Esophagus mucosa (tissue), 1 donor: ENCODE measurements around the gene DIO1. TPM values are rescaled to one million over a fixed set of nuclear protein-coding genes. Genes with fewer than 3 reads are reported as not detected.
A peak's percentile ranks its signal among the peaks of the same experiment; 100 is the strongest.
"Not testable (repeated sequence)": the region's sequence is repeated elsewhere in the genome, so short reads cannot be mapped to it uniquely, and the experiment has no call there.

Experiments
- ATAC-seq: fragments of 200-7000 bp; cut with Tn5 transposase; one replicate; pipeline ENCODE4 v1.9.1; 2020
- total RNA-seq: library from RNA; stranded (reverse); gene quantifications from one replicate; pipeline ENCODE4 v1.2.4, GENCODE V29; 2023
- donor health status: DM: yes; HTN: yes; CAD: no.

The DIO1 gene
- total RNA-seq = not detected

- no peak for ATAC-seq
Observed at GRCh38 chr1:53893999-53894636, at the start of gene DIO1. DIO1 (plus strand) TSS chr1:53894187; CDS start chr1:53894211, 24 bp downstream.

GRCh38 chr1:53847980-53848379 lies 46.0 kb upstream of the DIO1 start:
- no peak for ATAC-seq

DNA sequence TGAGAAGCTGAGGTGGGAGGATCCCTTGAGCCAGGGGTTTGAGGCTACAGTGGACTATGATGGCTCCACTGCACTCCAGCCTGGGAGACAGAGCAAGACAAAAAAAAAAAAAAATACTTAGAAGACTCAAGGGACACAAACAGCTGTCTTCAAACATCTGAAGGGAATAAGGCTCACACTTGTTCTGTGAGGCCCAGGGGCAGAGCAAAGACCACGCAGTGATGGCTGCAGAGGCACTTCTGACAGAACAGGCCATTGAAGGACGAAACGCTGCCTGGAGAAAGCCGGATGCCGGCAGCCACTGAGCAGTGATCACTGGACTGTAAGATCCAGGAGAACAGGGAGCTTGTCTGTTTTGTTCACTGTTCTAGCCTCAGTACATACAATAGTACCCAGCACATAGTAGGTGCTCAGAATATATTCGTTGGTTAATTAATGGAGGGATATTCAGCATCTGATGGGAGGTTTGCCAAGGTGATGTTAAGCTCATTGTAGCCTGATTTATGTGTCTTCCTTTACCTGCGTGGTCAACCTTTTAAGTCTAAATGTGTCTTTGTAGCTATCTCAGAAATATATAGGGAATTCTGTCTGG lies 43.8 kb upstream of the DIO1 start:
- ATAC-seq = no peak

GRCh38 chr1:53851571-53852285 lies 42.3 kb upstream of the DIO1 start:
- no peak for ATAC-seq

DNA sequence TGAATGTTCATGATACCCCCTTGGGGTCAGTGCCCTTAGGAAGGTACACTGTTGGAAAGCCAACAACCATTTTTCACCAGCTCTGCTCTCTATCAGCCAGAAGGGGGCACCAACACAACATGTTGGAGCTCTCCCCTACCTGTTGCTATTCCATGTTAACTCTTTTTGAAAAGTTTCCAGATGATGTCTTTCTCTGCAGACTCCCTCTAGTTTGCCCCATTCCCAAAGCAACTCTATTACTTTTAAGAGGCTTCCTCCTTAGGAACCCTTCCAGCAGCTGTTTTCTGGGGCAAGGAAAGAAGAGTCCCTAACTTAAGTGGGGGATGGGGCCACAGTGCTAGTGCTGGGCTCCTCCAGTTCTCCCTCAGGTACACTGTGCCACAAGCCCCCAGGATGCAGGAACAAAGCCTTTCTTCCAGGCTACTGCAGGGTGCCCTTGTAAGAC lies 33.0 kb upstream of the DIO1 start:
- peak; percentile 72 for ATAC-seq

DNA sequence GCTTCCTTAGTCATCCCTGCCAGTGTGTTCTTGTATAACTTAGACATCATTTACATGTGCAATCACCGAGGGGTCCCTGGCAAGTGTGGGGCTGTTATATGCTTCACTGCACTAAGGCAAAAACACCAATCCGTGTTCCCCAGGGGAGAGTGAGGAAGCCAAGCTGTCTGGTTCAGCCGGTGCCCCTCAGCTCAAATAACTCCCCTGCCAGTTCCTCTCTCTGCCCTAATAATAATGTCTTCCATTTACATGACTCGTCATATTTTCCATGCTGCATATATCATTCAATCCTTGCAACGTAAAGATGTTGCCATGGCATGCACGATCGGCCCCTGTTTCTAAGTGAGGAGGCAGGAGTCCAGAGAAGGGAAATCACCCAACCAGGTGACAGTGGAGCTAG lies 31.5 kb upstream of the DIO1 start:
- ATAC-seq = no peak

DNA sequence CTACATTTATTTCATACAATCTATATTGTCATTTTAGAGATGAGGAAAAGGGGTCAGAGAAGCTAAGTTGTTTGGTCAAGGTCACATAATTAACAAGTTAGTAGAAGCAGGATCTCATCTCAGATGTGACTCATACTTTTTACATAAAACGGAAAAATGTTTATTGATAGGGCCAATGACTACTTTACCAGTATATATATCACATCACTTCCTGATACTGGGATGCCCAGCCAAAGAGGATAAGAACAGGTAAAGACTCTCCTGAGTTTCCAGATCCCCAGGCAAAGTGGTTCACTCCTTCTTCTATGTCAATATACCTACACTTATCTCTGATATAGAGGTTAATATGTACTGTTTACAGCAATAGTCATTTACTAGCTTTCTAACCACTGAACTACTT lies 25.4 kb upstream of the DIO1 start:
- no peak for ATAC-seq

DNA sequence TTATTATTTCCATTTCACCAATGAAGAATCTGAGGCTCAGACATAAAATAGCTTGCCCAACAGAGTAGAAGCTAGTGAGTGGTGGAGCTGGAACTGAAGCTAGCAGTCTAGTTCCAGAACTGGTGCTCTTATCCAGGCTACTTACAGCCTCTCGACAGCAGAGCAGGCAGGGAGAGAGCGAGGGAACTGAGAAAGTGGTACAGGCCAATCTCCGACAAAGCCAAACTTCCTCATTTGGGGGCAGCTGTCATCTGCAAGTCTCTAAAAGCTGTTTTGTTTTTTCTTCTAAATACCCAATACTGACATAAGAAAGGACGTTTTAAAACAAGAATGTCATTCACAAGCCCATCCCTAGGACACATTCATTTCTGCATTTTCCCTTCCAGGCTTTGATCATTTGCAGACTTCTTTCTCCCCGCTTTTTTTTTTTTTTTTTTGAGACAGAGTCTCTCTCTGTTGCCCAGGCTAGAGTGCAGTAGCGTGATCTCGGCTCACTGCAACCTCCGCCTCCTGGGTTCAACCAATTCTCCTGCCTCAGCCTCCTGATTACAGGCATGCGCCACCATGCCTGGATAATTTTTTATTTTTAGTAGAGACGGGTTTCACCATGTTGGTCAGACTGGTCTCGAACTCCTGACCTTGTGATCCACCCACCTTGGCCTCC lies 24.4 kb upstream of the DIO1 start:
- ATAC-seq = no peak

DNA sequence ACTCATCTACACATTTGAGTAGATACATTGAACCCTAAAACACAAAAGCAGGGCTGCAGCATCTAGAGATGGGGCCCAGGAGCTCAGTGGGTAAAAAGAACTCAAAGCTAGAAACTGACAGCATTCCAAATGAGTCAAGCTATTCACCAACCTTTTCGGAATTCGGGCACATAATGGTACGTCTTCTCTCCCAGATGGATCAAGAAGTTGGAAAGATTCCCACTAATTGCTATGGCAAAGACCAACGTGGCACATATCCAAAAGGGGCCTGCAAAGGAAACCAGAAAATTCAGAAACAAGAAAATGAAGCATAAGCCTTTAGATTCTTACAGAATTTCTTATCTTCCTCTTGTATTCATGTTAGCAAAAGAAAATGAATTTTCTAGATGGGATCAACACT lies 22.8 kb upstream of the DIO1 start:
- ATAC-seq = no peak

DNA sequence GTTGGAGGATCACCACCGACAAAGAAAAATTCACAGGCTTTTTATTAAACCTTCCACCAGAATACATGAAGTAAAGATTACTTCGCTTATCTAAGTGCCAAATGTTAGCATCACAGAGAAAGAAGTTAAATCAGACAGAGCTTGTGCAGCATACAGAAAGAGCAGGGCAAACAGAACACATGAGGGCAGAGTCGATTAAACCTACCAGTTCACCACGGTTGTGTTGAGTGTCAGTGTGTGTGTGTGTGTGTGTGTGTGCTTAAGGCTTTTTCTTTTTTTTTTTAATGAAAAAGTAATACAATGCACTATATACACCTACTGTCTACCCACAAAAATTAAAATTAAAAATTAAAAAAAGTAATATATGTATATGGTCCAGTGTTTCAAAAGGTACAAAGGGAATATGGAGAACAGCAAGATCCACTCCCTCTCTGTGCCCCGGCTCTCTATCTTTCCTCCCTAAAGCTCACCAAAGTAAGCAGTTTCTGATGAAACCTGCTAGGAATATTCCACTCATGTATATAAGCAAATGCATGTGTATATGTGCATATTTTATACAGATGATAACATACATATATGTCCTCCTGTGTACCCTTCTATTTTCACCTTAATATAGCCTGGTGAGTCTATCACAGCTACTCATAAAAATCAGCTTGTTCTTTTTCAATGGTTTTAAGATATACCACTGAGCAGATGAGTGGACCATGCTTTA lies 22.1 kb upstream of the DIO1 start:
- ATAC-seq = no peak

GRCh38 chr1:53875150-53875549 lies 18.8 kb upstream of the DIO1 start:
- not testable (repeated sequence) for ATAC-seq

- ATAC-seq = no peak
Observed at GRCh38 chr1:53878492-53879105, 15.4 kb upstream of the DIO1 start.

DNA sequence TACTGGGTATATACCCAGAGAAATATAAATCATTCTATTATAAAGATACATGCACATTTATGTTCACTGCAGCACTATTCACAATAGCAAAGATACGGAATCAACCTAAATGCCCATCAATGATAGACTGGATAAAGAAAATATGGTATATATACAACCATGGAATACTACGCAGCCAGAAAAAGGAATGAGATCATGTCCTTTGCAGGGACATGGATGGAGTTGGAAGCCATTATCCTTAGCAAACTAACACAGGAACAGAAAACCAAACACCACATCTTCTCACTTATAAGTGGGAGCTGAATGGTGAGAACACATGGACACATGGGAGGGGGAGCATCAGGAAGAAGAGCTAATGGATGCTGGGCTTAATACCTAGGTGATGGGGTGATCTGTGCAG lies 12.1 kb upstream of the DIO1 start:
- not testable (repeated sequence) for ATAC-seq

DNA sequence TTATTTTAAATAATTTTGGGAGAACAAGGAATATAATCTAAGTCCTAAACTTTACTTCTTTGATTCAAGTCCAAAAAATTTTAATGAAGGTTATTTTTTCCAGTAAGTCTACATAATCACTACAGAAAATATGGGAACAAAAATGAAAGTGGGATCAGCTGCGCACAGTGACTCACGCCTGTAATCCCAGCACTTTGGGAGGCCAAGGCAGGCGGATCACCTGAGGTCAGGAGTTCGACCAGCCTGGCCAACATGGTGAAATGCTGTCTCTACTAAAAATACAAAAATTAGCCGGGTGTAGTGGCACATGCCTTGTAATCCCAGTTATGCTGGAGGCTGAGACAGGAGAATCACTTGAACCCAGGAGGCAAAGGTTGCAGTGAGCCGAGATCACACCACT lies 10.4 kb upstream of the DIO1 start:
- not testable (repeated sequence) for ATAC-seq

- ATAC-seq = no peak
Observed at GRCh38 chr1:53888681-53889080, 5.3 kb upstream of the DIO1 start.

DNA sequence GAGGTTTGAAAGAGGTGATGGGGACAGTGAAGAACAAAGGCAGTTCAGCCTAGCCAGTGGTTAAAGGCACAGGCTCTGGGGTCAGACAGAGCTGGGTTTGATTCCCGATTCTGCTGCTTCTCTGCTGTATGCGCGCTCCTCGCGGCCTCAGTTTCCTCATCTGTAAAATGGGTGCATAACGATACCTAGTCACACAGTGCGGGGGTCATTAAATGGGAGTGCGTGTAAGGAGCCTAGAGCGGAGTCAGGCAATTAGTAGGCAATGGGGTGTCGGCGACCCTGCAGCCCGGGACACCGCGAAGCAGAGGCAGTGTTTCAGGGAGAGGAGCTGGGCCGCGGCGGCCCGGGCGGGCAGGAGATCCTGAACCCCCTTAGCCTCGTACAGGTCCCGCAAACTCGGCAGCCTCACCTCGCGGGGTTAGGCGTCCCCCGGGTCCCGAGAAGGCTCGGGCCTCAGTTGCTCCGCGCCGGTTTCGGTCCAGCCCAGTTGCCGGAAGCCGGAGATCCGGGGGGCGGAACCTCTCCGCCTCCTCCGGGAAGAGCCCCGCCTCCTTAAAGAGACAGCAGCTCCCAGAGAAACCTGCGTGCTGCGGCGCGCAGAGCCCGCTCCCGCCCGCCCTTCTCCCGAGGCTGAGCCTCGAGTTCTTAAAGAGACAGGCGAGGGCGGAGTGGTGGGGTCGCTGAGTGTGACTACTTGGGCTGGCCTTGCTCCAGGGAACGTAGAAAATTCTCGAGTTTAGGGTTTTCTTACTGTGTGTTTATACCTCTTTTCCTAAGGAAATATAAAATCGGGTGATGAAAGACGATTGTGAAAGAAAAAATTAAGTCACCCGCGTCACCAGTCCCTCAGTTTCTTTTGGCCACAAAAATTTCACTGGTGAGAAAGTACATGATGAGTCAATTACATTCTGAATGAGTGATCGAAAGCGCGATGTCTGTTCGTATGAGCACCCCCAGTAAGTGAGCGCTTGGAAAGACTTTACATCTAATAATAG lies 4.4 kb upstream of the DIO1 start, which contains the start of gene YIPF1:
YIPF1 (minus strand) TSS at position 494 of the 995 bp plus-strand sequence. CDS start 860 bp downstream, outside the sequence.
- peak; percentile 98 for ATAC-seq

GRCh38 chr1:53890522-53890941 lies 3.5 kb upstream of the DIO1 start:
- ATAC-seq = no peak

DNA sequence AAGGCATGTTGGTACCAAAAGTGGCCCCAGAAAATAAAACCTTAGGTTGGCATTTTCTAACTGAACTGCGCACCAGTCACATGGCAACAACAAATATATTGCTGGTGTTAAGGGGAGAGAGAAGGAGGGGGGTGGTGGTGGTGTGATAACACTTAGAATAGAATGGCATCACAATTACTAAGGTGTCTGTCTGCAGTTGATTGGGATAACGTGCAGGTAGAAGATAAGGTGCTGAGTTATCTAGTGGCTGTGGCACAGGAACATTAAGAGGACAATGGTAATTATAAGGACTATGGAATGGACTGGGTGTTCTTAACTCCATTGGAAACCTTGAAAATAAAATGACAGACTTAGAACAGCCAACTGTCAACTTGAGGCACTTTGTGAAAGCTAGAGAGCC lies 3.0 kb upstream of the DIO1 start:
- ATAC-seq = no peak

DNA sequence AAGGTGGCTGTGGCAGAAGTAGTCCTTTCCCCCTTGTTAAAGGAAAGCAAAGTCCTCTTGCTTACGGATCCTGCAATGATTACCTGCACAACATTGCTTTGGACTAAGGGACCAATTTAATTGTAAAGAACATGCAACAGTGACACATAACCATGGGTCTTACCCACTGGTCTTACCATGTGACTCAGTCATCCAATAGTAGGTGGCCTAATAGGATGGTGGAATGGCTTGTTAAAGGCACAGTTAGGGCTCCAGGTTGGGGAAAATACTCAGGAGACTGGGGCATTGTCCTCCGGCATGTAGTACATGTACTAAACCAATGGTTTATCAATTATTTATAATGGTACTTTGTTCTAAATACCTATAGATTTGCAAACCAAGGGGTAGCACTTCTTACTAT lies 2.3 kb upstream of the DIO1 start:
- no peak for ATAC-seq

DNA sequence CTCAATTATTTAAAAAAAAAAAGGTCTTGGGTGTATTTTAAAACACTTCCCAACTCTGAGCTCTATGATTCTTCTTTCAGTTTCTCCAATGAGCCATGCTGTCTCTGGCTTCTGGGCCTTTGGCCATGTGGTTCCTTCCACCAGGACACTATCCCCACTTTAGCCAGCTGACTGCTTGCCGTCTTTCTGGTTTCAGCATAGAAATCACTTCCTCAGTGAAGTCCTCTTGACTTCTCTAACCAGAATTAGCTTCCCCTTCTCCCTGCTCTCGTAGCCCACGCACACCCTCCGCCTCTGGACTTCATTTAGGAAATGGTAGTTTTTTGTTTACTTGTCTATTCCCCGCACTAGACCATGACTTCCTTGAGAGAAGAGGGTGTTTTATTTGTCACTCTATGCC lies 1.1 kb upstream of the DIO1 start:
- ATAC-seq = no peak

- ATAC-seq = no peak
Observed at GRCh38 chr1:53894644-53895043, 657 bp downstream of the DIO1 start.
